ENCODE results near the gene FAM151B.
"Not testable (repeated sequence)": the region's sequence is repeated elsewhere in the genome, so short reads cannot be mapped to it uniquely, and the experiment has no call there.

Gene FAM151B

GRCh38 chr5:80503641-80504040 is 15.7 kb downstream of the FAM151B start:
- DNase-seq (ENCODE audit: low read depth) = no peak

DNA sequence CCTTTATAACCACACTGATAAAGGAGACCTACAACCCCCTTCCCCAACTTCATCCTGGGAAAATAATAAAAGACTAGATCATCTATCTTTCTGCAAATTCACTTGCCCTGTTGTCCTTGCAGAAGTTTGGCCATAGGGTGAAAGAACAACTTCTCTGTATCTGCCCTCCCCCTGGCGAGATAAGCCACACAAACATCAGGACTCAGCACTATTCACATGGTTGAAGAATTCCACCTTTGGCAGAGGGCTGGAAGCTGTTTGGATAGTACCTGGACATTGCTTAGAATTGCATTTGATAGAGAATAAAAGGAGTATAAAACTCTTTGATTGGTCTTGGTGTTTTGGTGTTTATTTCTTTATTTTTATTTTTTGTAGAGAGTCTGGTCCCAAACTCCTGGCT is 16.9 kb downstream of the FAM151B start:
- DNase-seq (ENCODE audit: low read depth) = no peak

- no peak for DNase-seq (ENCODE audit: low read depth)
Observed at GRCh38 chr5:80507663-80508062, 19.8 kb downstream of the FAM151B start.

GRCh38 chr5:80508844-80509243 is 20.9 kb downstream of the FAM151B start:
- DNase-seq (ENCODE audit: low read depth) = no peak

GRCh38 chr5:80509362-80509761 is 21.5 kb downstream of the FAM151B start:
- DNase-seq (ENCODE audit: low read depth) = no peak

GRCh38 chr5:80516826-80517225 is 28.9 kb downstream of the FAM151B start:
- DNase-seq (ENCODE audit: low read depth) = no peak

GRCh38 chr5:80540691-80541090 is 52.8 kb downstream of the FAM151B start:
- DNase-seq (ENCODE audit: low read depth) = no peak

GRCh38 chr5:80541392-80541791 is 53.5 kb downstream of the FAM151B start:
- DNase-seq (ENCODE audit: low read depth) = no peak

GRCh38 chr5:80554646-80555045 is 66.7 kb downstream of the FAM151B start:
- no peak for DNase-seq (ENCODE audit: low read depth)

DNA sequence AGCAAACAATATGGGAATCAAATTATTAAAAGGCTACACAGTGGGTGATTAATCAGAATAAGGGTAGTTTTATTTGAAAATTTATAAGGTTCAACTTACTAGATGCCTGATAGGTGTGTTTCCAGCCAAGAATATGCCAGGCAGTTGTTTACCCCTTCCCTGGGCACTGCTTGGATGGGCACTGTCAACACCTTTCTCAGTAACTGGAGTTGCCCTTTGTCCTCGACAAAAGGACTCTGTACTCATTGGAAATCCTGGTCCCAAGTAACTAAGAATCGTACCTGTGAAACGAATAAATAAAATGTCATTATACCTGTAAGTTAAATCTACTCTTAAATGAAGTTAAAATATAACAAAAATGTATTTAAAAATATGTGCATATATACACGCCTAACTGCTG is 67.2 kb downstream of the FAM151B start:
- no peak for DNase-seq (ENCODE audit: low read depth)

GRCh38 chr5:80559244-80559643 is 71.3 kb downstream of the FAM151B start:
- DNase-seq (ENCODE audit: low read depth) = no peak

DNA sequence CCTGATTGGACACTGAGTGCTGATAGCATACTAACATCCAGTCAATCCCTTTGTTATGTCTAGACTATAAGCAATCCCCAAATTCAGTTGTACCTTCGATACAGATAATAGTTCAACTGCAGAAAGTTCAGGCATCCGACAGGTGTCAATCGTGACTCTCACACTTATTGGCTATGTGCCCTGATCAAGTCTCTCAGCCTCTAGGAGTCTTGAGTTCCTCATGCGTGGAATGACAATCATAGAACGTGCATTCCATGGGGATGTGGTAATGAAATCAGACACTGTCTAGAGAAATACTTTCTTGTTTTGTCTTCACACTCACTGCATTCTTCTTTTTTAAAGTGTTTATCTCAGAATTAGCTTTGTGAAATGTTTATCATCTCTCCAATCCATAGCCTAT is 77.4 kb downstream of the FAM151B start:
- no peak for DNase-seq (ENCODE audit: low read depth)

DNA sequence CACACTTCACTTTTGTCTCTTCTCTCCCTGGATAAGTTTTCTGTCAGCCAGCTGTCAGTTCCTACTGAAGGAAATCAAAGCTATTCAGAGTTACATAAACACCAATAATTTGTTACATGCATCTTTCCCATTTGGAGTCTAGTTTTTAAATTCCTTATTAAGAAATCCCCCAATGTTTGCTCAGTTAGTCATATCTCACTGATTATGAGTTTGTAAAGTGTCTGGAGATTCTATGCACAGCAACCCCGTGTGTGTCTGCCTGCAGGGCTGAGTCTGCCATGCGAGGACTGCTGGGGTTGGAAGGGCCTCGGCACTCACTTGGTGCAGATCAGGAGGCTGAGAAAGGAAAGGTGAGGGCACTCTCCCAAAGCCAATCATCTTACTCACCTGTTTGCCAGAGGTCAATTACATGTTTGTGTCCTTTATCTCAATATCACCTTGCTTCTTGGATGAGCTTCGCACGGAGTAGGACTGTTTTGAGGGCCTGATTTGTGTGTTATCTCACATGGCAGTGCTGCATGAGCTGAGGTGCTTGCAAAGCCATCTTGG is 78.9 kb downstream of the FAM151B start:
- DNase-seq (ENCODE audit: low read depth) = no peak

GRCh38 chr5:80568251-80568650 is 80.4 kb downstream of the FAM151B start:
- DNase-seq (ENCODE audit: low read depth) = no peak

DNA sequence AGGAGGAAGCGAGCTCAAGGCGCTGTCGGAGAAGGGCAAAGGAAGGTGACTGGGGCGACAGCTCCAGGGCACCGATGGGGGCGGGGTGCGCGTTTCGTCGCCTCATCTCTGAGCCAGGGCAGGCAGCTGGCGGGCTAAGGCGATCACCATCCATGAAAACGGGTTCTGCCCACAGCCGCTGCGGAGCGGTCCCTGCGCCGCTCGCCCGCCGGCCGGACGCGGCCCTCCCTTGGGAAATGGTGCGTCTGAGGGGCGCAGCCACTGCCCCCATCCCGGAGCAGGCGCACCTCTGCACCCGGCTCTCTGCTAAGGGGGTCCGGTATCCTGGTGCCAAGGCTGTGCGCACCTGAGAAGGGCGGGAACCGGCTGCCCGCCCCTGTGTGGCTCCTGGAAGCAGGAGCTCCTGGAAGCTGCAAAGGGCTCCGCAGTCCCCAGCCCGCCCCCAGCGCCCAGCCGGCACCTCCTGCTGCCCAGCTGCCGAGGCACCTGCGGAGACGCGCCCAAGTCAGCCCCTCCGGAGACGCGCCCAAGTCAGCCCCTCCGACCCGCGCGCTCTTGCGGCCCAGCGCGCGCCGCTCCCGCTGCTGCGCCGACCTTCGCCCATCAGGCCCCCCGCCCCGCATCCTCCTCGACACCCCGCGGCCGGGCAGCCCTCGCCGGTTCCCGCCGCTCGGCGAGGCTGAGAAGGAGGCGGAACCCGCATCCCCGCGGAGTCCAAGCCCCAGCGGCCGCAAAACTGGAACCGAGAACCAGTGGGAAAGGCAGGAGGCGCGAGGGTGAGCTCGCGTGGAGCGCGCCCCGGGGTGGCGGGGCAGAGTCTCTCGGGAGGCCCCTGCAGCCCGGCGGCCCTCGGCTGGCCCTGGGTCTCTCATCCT is 81.4 kb downstream of the FAM151B start:
- no peak for DNase-seq (ENCODE audit: low read depth)

GRCh38 chr5:80569961-80570786 is 82.3 kb downstream of the FAM151B start, which contains the start of gene ANKRD34B:
ANKRD34B (minus strand) TSS chr5:80570280; CDS start chr5:80560019, 10,261 bp downstream.
- DNase-seq (ENCODE audit: low read depth) = no peak

DNA sequence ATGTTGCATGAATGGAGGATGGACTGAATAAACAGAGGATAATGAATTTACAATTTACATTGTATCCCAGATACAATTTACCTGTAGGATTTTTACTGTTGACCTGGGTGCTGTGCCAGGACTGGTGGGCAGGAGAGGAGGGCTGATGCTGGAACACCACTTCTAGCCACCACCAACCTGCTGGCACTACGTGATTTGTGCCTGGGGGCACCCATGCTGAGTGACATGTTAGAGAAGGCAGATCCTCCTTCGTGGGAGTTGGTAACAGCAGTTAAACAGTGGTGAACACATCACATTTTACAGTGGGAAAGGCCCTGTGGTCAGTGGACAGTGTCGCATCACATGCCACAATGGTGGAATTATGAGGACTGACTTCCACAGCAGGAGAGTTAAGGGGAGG is 85.2 kb downstream of the FAM151B start:
- DNase-seq (ENCODE audit: low read depth) = no peak

GRCh38 chr5:80576383-80576782 is 88.5 kb downstream of the FAM151B start:
- DNase-seq (ENCODE audit: low read depth) = no peak

GRCh38 chr5:80577707-80578106 is 89.8 kb downstream of the FAM151B start:
- DNase-seq (ENCODE audit: low read depth) = no peak

- DNase-seq (ENCODE audit: low read depth) = no peak
Observed at GRCh38 chr5:80579050-80579449, 91.2 kb downstream of the FAM151B start.

DNA sequence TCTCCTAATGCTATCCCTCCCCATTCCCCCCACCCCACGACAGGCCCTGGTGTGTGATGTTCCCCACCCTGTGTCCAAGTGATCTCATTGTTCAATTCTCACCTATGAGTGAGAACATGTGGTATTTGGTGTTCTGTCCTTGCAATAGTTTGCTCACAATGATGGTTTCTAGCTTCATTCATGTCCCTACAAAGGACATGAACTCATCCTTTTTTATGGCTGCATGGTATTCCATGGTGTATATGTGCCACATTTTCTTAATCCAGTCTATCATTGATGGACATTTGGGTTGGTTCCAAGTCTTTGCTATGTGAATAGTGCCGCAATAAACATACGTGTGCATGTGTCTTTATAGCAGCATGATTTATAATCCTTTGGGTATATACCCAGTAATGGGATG is 92.4 kb downstream of the FAM151B start:
- not testable (repeated sequence) for DNase-seq (ENCODE audit: low read depth)

DNA sequence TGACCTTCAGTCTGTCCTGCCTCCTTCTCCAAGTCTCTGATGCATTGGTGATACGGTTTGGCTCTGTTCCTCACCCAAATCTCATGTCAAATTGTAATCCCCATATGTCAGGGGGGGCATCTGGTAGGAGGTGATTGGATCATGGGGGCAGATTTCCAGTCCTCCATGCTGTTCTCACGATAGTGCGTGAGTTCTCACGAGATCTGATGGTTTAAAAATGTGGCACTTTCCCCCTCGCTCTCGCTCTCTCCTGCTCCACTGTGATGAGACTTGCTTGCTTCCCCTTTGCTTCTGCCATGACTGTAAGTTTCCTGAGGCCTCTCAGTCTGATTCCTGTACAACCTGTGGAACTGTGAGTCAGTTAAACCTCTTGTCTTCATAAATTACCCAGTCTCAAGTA is 96.9 kb downstream of the FAM151B start:
- no peak for DNase-seq (ENCODE audit: low read depth)

Data from activated gamma-delta T cell treated with anti-CD3 and anti-CD28 coated beads, Interleukin-2, amount 50 U/mL, for 16 hours (primary cell).